Jurkat, Clone E6-1 (cell line): ENCODE measurements around the gene OR2G2.

Source experiments
- DNase-seq: peaks from one replicate; pipeline ENCODE4 v3.0.0-alpha.2; 2011; ENCODE audit warnings: low read depth, low spot score
- H3K4me3 ChIP-seq: 2 replicates; pipeline ENCODE4 v1.5.1; 2011; ENCODE audit warnings: mild to moderate bottlenecking, low read length, control low read depth, moderate library complexity

Gene OR2G2

GRCh38 chr1:247638011-247638410 lies 49.9 kb downstream of the OR2G2 start:
- no peak for DNase-seq
- H3K4me3 ChIP-seq = no peak overlapping the region

DNA sequence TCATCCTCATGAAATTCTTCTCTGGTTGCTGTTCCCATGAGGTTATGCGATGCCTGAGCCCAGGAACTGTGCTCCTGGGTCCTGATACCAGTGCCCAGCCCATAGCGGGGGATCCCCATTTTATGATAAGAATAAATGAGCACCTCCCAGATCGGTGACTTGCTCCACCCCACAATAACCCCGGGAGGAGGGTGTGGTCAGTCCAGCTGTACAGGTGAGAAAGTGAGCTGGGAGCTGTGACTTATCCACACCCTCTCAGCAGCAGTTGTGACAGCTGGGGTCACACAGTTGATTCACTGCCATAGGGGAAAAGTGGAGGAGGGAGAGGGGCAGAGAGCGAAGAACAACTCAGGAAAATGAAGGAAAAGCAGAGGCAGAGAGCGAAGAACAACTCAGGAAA lies 50.6 kb downstream of the OR2G2 start:
- no peak for DNase-seq
- no peak overlapping the region for H3K4me3 ChIP-seq
